Measurements from ENCODE around the gene SORT1. TPM values are rescaled to one million over a fixed set of nuclear protein-coding genes. Genes with fewer than 3 reads are reported as not detected.
A peak's percentile ranks its signal among the peaks of the same experiment; 100 is the strongest.
"Not testable (repeated sequence)": the region's sequence is repeated elsewhere in the genome, so short reads cannot be mapped to it uniquely, and the experiment has no call there.

The SORT1 gene
- 121 TPM for total RNA-seq
- long read RNA-seq, full-length matches to known transcripts = 54 of 102 reads
- long read RNA-seq, partial matches to known transcripts = 8 of 102 reads
- long read RNA-seq, other reads (novel, unspliced or antisense) = 40 of 102 reads

DNA sequence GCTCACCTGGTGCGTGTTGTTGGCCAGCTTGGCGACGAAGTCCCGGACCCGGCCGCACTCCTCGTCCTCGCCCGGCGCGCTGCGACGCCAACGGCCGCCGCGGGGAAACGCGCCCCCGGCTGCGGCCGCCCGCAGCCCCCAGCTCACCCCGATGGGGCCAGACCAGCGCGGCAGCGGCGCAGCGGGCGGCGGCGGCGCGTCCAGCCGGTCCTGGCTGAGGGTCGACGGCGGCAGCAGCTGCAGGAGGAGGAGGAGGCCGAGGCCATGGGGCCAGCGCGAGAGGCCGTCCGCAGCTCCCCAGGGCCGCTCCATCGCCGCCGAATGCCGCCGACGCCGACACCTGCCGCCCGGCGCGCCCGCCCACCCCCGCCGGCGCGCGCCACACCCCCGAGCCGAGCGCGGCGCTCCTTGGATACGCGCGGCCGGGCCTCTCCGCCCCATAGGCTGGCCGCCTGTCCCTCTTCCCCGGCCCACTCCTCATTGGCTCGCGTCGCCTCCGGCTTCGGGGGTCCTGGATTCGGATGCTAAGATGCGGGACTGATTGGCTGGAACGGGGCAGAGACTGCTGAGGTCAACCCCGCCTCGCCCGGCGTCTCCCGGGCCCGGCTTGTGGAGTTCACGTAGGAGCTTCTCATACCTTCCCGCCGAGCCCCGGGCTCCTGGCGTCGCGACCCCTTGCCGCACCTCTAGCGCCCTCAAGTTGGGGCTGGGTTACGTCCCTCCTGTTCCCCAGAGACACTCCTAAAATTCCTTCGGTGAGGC is at the start of gene SORT1:
Gene SORT1 (minus strand): TSS at position 338 of the 762 bp plus-strand sequence. CDS start 26 bp downstream, at position 312.
- DNase-seq (ENCODE audit: missing footprints) (peak; percentile 90), ATAC-seq (peak; percentile 92)
- intact Hi-C loops (cut with DNase I) = loop anchor here (5.0 kb wide), 1 partner anchor 45 kb away; no protein-coding TSS in a partner anchor

GRCh38 chr1:109445949-109446695 is 48.4 kb upstream of the SORT1 start:
- DNase-seq (ENCODE audit: missing footprints); intact Hi-C loops (cut with DNase I); ATAC-seq: not testable (repeated sequence)

DNA sequence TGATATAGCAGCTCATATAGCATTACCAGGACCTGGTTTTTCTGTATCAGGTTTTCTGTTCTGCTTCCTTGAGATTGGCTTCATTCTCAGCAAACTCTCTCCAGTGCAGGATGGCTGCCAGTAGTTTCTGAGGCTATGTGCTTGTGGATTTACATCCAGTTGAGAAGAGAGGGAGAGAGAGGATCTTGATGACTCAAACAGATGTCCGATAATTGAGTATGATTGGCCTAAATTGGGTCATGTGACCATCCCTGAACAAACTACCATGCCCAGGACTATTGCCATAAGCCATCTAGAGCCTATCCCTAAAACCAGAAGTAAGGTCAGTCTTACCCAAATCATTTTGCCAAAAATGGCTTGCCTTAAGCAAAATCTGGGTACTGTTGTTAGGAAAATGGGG is 46.6 kb upstream of the SORT1 start:
- no peak for ATAC-seq
- intact Hi-C loops (cut with DNase I) = no loop called here

DNA sequence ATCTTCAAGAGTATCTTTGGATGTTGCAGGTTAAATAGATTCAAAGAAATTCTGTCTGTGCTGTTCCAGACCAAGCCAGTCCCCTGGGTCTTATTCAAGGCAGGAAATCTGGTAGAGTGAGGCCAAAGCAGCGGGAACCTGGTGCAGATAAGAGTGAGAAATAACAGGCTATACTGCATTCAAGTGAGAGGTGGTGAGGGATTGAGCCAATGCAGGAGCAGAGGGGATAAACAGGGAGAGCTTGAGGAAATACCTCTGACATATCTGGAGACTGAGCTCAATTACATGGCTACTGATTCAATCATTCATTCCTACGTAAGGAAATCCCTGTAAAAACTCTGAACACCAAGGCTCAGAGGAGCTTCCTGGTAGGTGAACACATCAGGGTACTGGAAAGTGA is 45.8 kb upstream of the SORT1 start:
- no peak for ATAC-seq
- DNase-seq (ENCODE audit: missing footprints) = no peak
- intact Hi-C loops (cut with DNase I) = no loop called here

More for the DNA sequence above, 46.6 kb upstream of the SORT1 start:
- no peak for DNase-seq (ENCODE audit: missing footprints)

DNA sequence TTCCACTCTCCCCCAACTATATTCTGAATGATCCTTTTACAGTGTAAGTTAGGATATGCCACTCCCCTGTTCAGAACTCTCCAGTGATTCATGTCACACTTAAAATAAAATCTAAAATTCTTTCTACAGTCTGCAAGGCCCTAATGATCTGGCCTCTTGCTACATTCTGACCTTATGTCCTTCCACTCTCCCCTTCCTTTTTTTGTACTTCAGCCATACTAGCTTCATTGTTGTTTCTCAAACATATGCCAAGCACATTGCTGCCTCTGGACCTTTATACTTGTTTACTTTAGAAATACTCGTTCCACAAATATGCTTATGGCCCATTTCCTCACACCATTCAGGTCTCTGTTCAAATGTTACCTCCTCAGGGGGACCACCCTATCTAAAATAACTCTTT is 43.4 kb upstream of the SORT1 start:
- no peak for DNase-seq (ENCODE audit: missing footprints)
- no peak for ATAC-seq
- intact Hi-C loops (cut with DNase I) = no loop called here

GRCh38 chr1:109438798-109439297 is 41.1 kb upstream of the SORT1 start:
- ATAC-seq = no peak
- intact Hi-C loops (cut with DNase I) = no loop called here
- no peak for DNase-seq (ENCODE audit: missing footprints)

DNA sequence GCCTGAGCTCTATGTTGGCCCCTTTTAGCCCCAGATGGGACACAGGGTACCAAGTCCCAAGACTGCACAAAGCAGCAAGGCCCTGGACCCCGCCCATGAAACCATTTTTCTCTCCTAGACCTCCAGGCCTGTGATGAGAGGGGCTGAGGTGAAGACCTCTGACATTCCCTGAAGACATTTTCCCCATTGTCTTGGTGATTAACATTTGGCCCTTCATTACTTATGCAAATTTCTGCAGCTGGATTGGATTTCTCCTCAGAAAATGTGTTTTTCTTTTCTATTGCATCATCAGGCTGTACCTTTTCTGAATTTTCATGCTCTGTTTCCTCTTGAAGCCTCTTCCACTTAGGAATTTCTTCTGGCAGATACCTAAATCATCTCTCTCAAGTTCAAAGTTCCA is 36.8 kb upstream of the SORT1 start:
- intact Hi-C loops (cut with DNase I) = no loop called here
- ATAC-seq = no peak
- DNase-seq (ENCODE audit: missing footprints) = no peak

- ATAC-seq (no peak), DNase-seq (ENCODE audit: missing footprints) (no peak)
- intact Hi-C loops (cut with DNase I) = no loop called here
Observed at GRCh38 chr1:109433322-109433721, 35.6 kb upstream of the SORT1 start.

DNA sequence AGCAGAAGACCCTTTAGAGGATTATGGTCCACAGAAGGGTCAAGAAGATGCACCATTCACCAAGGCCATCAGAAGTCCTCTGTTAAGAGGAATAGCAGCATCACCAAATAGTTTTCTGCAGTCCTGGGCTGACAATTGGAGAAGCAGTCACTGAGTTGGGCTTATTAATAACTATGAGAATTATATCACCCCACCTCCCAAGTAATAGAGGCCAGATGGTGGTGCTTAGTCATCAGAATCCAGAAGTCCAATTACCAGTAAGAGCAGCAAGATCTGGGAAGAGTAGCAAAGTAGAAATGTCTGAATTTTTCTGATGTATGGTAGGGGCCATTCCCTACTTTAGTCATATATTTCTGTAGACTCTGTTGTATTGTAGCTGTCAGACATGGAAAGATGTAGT is 34.6 kb upstream of the SORT1 start:
- DNase-seq (ENCODE audit: missing footprints) = no peak
- intact Hi-C loops (cut with DNase I) = no loop called here
- no peak for ATAC-seq

- intact Hi-C loops (cut with DNase I) = loop anchor here (5.0 kb wide), 2 partner anchors 55 to 105 kb away; partner anchors contain the start of gene ATXN7L2
- no peak for ATAC-seq
Observed at GRCh38 chr1:109427171-109427467, 29.4 kb upstream of the SORT1 start.

GRCh38 chr1:109426281-109427170 is 28.8 kb upstream of the SORT1 start, which contains the start of gene PSMA5:
PSMA5 (minus strand) TSS chr1:109426448; CDS start chr1:109426330, 118 bp downstream.
- intact Hi-C loops (cut with DNase I) = loop anchor here (1.0 to 5.0 kb wide), 3 partner anchors 40 to 106 kb away; partner anchors contain the start of genes ATXN7L2 and SYPL2
- DNase-seq (ENCODE audit: missing footprints) (peak; percentile 97), ATAC-seq (peak; percentile 100)

More at GRCh38 chr1:109427171-109427467, 29.4 kb upstream of the SORT1 start:
- DNase-seq (ENCODE audit: missing footprints) = no peak

GRCh38 chr1:109425391-109426280 is 27.9 kb upstream of the SORT1 start:
- intact Hi-C loops (cut with DNase I) = loop anchor here (1.0 to 5.0 kb wide), 3 partner anchors 41 to 107 kb away; partner anchors contain the start of genes ATXN7L2 and SYPL2
- DNase-seq (ENCODE audit: missing footprints) (no peak), ATAC-seq (peak; percentile 17)

- intact Hi-C loops (cut with DNase I) = no loop called here
- DNase-seq (ENCODE audit: missing footprints) (no peak), ATAC-seq (no peak)
Observed at GRCh38 chr1:109423498-109423897, 25.8 kb upstream of the SORT1 start.

DNA sequence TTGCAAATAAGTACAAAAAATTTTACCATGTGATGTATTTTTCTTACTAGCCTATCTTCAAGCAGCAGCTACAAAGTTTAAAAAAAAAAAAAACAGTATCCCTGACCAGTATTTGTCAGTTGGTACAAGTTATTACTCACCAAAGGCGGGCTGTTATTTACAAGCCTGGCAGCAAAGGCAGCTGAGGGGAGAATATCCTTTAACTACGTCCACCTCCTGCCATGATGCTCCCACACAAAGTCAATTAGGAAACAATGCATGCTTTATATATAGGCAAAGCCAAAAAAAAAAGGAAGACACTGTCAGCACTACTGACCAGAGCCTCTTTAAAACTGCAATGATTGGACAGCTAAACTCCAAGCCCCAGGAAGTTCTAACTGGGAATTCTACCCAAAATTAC is 14.8 kb upstream of the SORT1 start:
- intact Hi-C loops (cut with DNase I) = no loop called here
- DNase-seq (ENCODE audit: missing footprints) (no peak), ATAC-seq (no peak)

DNA sequence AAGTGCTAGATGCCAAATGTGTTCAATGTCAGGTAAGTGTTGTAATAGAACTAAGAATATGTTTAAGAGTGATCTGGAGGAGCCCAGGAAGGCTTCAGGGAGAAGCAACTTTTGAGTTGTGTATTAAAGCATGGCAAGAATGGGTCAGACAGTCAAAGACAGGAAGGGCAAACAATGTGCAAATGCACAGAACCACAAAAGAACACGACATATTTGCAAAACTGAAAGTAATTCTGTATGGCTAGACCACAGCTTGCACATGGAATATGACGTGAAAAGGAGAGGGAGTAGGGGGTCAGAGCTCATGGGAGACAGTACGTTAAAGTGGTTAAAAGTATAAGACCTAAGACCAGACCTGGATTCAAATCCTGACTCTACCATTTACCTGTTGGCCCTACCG is 7.1 kb upstream of the SORT1 start:
- intact Hi-C loops (cut with DNase I) = no loop called here
- DNase-seq (ENCODE audit: missing footprints) (no peak), ATAC-seq (no peak)

DNA sequence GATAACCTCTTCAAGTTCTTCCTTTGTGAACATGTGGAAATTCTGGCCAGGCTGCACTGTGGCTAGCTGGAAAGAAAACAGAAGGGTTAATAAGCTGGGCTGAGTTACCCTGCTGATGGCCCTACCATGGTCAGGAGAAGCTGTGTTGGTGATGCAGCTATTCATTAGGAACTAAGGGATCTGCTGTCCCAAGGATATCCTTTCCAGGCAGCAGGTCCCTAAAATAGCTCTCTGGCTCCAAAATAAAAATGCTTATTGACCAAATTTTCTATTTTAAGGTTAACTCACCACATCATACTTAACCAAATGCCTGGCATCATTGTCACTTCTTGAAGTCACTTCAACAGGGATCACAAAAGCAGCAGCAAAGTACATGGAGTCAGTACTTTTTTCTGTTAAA is 4.3 kb upstream of the SORT1 start:
- intact Hi-C loops (cut with DNase I) = no loop called here
- no peak for DNase-seq (ENCODE audit: missing footprints)
- no peak for ATAC-seq

GRCh38 chr1:109400035-109400655 is 2.4 kb upstream of the SORT1 start:
- ATAC-seq (no peak), DNase-seq (ENCODE audit: missing footprints) (no peak)
- intact Hi-C loops (cut with DNase I) = no loop called here
